ENCODE data around the gene WDR38. TPM values are rescaled to one million over a fixed set of nuclear protein-coding genes. Genes with fewer than 3 reads are reported as not detected.

WDR38 gene
- total and polyA plus RNA-seq, 5 donors: 0.09 TPM; not detected in 4

DNA sequence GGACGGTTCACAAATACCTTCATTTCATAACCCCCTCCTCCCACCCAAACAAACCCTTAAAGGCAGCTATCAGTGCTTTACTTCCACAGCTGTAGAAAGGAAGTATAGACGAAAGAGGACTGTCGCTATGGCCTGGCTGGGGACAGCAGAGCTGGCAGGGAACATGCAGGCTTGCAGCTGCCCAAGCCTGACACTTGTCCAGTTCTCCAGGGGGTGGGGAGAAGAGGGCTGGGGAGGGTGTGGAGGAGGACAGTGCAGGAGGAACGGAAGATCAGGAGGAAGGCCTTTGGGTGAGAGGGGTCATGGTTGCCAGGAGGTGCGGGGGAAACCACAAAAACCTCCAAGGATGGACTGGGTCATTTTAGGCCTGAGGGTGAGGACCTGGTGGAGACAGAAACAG, 34.6 kb downstream of the WDR38 start:
- ATAC-seq (no peak), DNase-seq (no peak)
- H3K9me3 ChIP-seq (ENCODE audit: control insufficient read depth, low read length): no peaks in the 10 kb centered on the region
- no peak overlapping the region for H3K4me3 ChIP-seq (ENCODE audit: low read length)
- H3K27ac ChIP-seq (ENCODE audit: low read length): no peak overlapping the region
- intact Hi-C loops (cut with DNase I): no loop called here
- 79% methylated on average over 5 of the region's 5 CpGs for WGBS
- H3K4me1 ChIP-seq (ENCODE audit: control insufficient read depth, insufficient read depth, low read length): no peaks in the 10 kb centered on the region
- H3K27me3 ChIP-seq (ENCODE audit: control insufficient read depth, insufficient read depth): no peaks in the 10 kb centered on the region

DNA sequence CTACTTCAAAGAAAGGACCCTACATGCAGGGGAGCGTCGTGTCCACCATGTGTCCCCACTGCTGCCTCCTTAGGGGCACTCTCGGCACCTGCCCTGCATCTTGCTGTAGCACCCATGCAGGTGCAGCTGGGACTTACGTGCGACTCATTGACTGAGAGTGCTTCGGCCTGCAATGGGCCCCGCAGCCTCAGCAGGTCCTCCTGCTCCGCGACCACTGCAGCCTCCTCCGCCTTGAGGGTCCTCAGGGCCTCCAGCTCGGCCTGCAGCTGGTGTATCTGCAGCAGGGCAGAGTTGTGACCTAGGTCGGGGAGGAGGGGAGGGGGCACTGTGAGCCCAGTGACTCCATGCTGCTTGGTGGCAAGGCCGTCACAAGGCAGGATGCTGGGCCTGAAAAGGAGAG, 35.7 kb downstream of the WDR38 start:
- Histone ChIP-seq H3K27me3 (ENCODE audit: control insufficient read depth, insufficient read depth) (no peaks in the 10 kb centered on the region), H3K4me3 (ENCODE audit: low read length) (no peak overlapping the region), H3K4me1 (ENCODE audit: control insufficient read depth, insufficient read depth, low read length) (no peaks in the 10 kb centered on the region), H3K9me3 (ENCODE audit: control insufficient read depth, low read length) (no peaks in the 10 kb centered on the region), H3K27ac (ENCODE audit: low read length) (no peak overlapping the region)
- intact Hi-C loops (cut with DNase I): no loop called here
- no peak for DNase-seq
- no peak for ATAC-seq
- 95% methylated on average over 13 of the region's 13 CpGs for WGBS

DNA sequence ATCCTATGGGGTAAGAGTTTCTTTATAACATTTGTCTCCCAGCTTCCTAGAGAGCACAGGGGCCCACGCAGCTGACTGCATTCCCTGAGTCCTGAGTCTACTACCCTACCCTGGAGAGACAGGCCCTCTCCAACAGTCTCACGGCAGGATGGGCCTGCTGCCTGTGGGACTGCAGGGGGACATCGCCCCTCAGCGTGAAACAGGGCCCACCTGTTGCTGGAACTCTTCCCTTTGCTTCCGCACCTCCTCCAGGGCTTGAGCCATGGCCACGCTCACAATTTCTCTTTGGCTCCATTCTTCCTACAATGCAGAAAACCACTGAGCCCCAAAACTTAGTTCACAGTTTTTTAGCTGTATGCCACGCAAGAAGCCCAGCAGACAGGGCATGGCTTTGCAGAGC, 36.9 kb downstream of the WDR38 start:
- no peak overlapping the region for H3K27ac ChIP-seq (ENCODE audit: low read length)
- H3K27me3 ChIP-seq (ENCODE audit: control insufficient read depth, insufficient read depth): no peaks in the 10 kb centered on the region
- intact Hi-C loops (cut with DNase I): no loop called here
- WGBS: 97% methylated on average over 7 of the region's 7 CpGs
- no peak overlapping the region for H3K4me3 ChIP-seq (ENCODE audit: low read length)
- ATAC-seq (no peak), DNase-seq (no peak)
- H3K9me3 ChIP-seq (ENCODE audit: control insufficient read depth, low read length): no peaks in the 10 kb centered on the region
- no peaks in the 10 kb centered on the region for H3K4me1 ChIP-seq (ENCODE audit: control insufficient read depth, insufficient read depth, low read length)

DNA sequence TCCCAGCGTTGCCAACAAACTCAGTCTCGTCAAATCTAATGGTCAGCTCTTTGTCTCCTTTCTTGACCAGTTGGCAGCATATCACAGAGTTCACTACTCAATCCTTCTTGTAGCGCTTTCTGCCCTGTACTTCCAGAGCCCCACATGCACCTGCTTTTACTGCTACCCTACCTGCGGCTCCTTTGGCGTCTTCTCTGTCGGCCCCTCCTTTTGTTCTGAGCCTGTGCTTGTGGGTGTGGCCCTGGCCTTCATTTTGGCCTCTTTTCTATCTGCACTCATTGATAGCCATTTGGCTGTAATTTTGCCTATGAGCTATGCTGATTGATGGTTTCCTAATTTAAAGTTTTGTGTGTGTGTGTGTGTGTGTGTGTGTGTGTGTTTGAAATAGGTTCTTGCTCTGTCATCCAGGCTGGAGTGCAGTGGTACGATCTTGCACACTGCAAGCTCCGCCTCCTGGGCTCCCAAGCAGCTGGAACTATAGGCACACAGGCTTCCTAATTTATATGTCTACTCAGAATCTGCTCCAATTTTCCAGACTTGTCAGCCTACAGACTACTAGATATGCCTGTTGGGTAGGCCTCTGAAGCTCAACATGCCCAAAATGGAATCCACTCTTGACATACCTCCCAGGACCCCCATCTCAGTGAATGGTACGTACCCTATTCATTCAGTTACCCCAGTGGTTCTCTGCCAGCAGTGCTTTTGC, 40.9 kb downstream of the WDR38 start:
- Histone ChIP-seq H3K27ac (ENCODE audit: low read length) (no peak overlapping the region), H3K4me1 (ENCODE audit: control insufficient read depth, insufficient read depth, low read length) (no peaks in the 10 kb centered on the region), H3K27me3 (ENCODE audit: control insufficient read depth, insufficient read depth) (no peaks in the 10 kb centered on the region), H3K4me3 (ENCODE audit: low read length) (no peak overlapping the region), H3K9me3 (ENCODE audit: control insufficient read depth, low read length) (no peaks in the 10 kb centered on the region)
- DNase-seq (no peak), ATAC-seq (no peak)
- 84% methylated on average over 9 of the region's 9 CpGs for WGBS
- intact Hi-C loops (cut with DNase I): no loop called here

DNA sequence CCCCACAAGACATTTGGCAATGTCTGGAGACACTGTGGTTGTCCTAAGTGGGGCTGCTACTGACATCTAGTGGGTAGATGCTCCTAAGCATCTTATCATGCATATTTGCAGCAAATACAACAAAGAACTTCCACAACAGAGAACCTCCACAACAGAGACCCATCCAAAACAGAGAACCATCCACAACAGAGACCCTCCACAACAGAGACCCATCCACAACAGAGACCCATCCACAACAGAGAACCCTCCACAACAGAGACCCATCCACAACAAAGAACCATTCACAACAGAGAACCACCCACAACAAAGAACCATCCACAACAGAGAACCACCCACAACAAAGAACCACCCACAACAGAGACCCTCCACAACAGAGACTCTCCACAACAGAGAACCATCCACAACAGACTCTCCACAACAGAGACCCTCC, 41.5 kb downstream of the WDR38 start:
- ATAC-seq (no peak), DNase-seq (no peak)
- Histone ChIP-seq H3K27ac (ENCODE audit: low read length) (no peak overlapping the region), H3K9me3 (ENCODE audit: control insufficient read depth, low read length) (no peaks in the 10 kb centered on the region), H3K27me3 (ENCODE audit: control insufficient read depth, insufficient read depth) (no peaks in the 10 kb centered on the region), H3K4me3 (ENCODE audit: low read length) (no peak overlapping the region), H3K4me1 (ENCODE audit: control insufficient read depth, insufficient read depth, low read length) (no peaks in the 10 kb centered on the region)
- intact Hi-C loops (cut with DNase I): no loop called here

DNA sequence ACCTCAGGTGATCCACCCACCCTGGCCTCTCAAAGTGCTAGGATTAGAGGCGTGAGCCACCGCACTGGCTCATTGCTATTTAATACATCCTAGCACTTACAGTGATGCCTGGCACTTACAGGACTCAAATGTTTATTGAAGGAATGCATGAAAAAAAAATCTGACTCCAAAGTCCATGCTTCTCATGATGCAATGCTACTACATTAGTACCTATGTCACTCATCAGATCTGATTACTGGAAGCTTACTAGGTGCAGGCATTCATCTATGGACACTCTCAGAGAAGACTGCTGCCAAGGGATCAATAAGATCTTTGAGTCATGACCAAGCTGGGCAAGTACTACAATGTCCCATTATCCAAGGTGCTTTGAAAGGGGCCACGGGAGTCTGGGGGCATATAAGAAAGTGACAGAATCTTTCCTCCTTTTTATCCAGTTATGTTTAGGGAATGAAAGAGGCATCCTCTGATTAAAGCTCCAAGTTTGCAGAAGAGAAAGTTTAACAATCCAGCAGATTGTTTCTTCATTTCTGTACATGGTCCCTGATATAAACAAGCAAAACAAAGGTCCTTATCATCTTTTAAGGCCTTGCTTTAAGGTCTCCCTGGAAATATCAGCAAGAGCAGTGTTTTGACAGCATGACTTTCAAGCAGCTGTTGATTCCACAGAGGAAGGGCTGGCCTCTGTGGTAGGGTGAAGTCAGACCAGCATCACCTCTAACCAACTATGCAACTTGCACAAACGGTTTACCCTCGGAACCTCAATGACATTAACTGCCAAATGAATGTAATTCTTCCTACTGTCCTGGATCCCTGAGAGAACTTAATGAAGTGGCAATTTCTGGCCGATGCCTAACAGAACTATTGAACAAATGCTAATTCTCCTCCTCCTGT, 44.6 kb downstream of the WDR38 start:
- Histone ChIP-seq H3K4me3 (ENCODE audit: low read length) (no peak overlapping the region), H3K4me1 (ENCODE audit: control insufficient read depth, insufficient read depth, low read length) (no peaks in the 10 kb centered on the region), H3K27ac (ENCODE audit: low read length) (no peak overlapping the region), H3K27me3 (ENCODE audit: control insufficient read depth, insufficient read depth) (no peaks in the 10 kb centered on the region), H3K9me3 (ENCODE audit: control insufficient read depth, low read length) (no peaks in the 10 kb centered on the region)
- WGBS: 83% methylated on average over 6 of the region's 6 CpGs
- ATAC-seq: no peak
- intact Hi-C loops (cut with DNase I): no loop called here
- DNase-seq: no peak

DNA sequence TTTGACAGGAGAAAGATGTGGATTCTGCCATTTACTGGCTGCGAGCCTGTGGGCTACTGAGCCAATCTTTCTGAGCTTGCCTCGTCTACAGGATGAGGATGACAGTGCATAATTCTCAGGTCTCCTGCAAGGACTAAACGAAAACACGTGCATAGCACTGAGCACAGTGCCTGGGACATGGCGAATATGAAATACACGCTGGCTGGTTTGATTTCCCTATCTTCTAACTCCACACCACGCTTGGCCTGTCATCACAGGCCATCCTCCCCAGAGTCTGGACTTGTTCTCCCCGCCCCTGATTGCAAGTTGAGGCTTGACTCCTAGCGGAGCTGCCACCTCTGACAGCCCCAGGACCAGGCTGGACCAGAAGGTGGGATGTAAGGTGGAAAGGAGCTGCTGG, 46.6 kb downstream of the WDR38 start:
- DNase-seq (no peak), ATAC-seq (no peak)
- intact Hi-C loops (cut with DNase I): no loop called here
- 90% methylated on average over 9 of the region's 9 CpGs for WGBS
- Histone ChIP-seq H3K4me1 (ENCODE audit: control insufficient read depth, insufficient read depth, low read length) (no peaks in the 10 kb centered on the region), H3K4me3 (ENCODE audit: low read length) (no peak overlapping the region), H3K9me3 (ENCODE audit: control insufficient read depth, low read length) (no peaks in the 10 kb centered on the region), H3K27me3 (ENCODE audit: control insufficient read depth, insufficient read depth) (no peaks in the 10 kb centered on the region), H3K27ac (ENCODE audit: low read length) (no peak overlapping the region)

DNA sequence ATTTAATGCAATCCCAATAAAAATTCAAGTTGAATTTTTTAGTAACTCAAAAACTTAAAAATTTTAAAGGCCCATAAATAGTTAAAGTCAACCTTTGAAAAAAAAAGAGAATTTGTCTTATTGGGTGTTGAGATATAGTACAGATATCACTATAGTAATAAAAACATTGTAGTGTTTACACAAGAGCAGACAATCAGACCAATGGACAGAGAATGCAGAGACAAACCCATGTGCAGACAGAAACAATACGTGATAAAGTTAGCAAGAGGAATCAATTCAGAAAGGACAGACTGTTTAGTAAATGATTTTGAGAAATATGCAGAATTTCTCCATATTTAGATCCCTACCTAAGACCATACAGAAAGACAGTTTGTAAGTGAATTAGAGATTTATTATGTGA, 53.7 kb downstream of the WDR38 start:
- H3K4me1 ChIP-seq (ENCODE audit: control insufficient read depth, insufficient read depth, low read length): no peaks in the 10 kb centered on the region
- intact Hi-C loops (cut with DNase I): no loop called here
- DNase-seq (no peak), ATAC-seq (no peak)
- no peaks in the 10 kb centered on the region for H3K9me3 ChIP-seq (ENCODE audit: control insufficient read depth, low read length)
- H3K27ac ChIP-seq (ENCODE audit: low read length): no peak overlapping the region
- 74% methylated on average over 1 of the region's 1 CpG for WGBS
- H3K27me3 ChIP-seq (ENCODE audit: control insufficient read depth, insufficient read depth): no peaks in the 10 kb centered on the region
- no peak overlapping the region for H3K4me3 ChIP-seq (ENCODE audit: low read length)

Other genes with a start within 250 kb of the WDR38 start
- 1 to 10 TPM in 1 of 4 donors, under 1 TPM in 3; 0.85 to 1.9 (median 0.93) TPM for gene NR6A1, start 82.1 kb upstream of the WDR38 start, total RNA-seq
- gene NR6A1, start 82.1 kb upstream of the WDR38 start, polyA plus RNA-seq: 0.57 TPM
- gene OLFML2A, start 76.3 kb upstream of the WDR38 start, total RNA-seq: 10 to 100 TPM; 27.4 to 34.4 (median 30.8) TPM
- gene OLFML2A, start 76.3 kb upstream of the WDR38 start, polyA plus RNA-seq: 15.1 TPM
- gene RPL35, start 8.5 kb downstream of the WDR38 start, total RNA-seq: 100 to 1,000 TPM; 696 to 797 (median 747) TPM
- gene RPL35, start 8.5 kb downstream of the WDR38 start, polyA plus RNA-seq: 2,205 TPM
- 10 to 100 TPM; 31.9 to 37.7 (median 34.9) TPM for gene ARPC5L, start 8.7 kb downstream of the WDR38 start, total RNA-seq
- 40.8 TPM for gene ARPC5L, start 8.7 kb downstream of the WDR38 start, polyA plus RNA-seq
- 10 to 100 TPM; 17.9 to 20.0 (median 19.4) TPM for gene GOLGA1, start 87.6 kb downstream of the WDR38 start, total RNA-seq
- 8.7 TPM for gene GOLGA1, start 87.6 kb downstream of the WDR38 start, polyA plus RNA-seq

Data from right cardiac atrium (tissue), 5 donors.